HTERT RPE-1 (cell line): Measurements from ENCODE around the gene ISG20L2.

Experiments used
- in situ Hi-C: fragments of 300-500 bp; cut with MboI; formaldehyde crosslinking; loops from 4 replicates; pipeline ENCODE4 v1.14.3; 2020; ENCODE audit warnings: low sequenced_read_pairs

The ISG20L2 gene

DNA sequence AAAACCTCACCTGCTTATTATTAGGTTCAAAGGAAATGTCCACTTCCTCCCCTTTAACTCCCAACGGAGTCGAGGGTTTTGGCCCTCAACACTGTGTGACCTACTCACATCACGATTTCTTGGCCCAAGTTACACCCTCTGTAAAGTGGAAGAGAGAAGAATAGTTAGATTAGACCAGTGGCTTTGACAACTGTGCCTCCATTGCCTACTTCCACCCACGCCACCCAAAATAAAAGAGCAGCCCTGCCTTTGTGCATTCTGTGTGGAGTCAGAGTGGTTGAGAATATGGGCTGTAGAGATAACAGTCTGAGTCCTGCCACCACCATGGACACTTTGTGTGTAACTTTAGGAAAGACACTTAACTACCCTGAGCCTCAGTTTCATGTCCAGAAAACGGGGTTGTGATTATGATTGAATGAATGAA lies 27.0 kb upstream of the ISG20L2 start:
- in situ Hi-C loops = no loop called here

- in situ Hi-C loops = no loop called here
Measured at GRCh38 chr1:156754219-156754618, 25.7 kb upstream of the ISG20L2 start.

DNA sequence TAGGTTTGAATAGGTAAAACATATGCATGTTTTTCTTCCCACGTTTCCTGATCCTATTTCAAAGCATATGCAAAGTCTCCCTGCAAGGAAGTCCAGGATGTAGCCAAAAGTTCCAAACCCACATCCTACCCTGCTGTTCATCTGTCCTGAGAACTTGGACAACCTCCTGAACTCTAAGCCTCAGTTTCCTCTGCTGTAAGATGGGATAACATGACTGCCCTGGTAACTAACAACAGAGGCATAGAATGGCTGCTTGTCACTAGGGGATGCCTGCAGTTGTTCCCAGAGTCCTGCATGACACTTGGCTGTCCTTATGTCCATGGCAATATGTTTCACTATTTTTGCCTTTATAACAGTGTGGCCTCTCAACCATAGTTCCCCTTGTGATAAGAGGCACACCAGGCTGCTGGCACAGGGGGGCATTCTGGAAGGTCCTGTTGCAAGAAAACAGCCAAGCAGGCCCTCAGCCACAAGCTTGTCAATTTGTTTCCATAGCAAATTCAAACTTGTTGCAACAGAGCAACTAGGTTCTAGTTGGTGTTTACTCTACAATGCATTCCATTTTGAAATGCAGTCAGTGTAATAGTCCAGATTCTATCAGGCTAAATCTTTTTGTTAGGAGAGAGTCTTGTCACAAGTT lies 24.4 kb upstream of the ISG20L2 start:
- in situ Hi-C loops = no loop called here

GRCh38 chr1:156751757-156752481 lies 23.4 kb upstream of the ISG20L2 start:
- in situ Hi-C loops = no loop called here

DNA sequence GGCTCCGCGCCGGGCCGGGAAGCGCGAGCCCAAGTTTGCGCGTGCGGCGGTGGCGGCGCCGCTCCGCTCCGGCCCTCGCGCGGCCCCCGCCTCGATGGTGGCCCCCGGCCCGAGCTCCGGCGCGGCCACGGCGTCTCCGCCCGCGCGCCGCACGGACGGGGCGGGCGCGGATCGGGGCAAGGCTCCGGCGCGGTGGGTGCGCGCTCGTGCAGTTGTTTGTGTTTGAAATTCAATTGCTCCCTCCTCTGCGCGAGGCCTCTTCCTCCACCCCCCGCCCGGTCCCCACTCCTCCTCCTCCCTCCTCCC lies 22.8 kb upstream of the ISG20L2 start, which contains the start of gene HDGF:
Gene HDGF (minus strand): TSS at position 225 of the 306 bp plus-strand sequence. CDS start 246 bp downstream, outside the sequence.
- in situ Hi-C loops = no loop called here

DNA sequence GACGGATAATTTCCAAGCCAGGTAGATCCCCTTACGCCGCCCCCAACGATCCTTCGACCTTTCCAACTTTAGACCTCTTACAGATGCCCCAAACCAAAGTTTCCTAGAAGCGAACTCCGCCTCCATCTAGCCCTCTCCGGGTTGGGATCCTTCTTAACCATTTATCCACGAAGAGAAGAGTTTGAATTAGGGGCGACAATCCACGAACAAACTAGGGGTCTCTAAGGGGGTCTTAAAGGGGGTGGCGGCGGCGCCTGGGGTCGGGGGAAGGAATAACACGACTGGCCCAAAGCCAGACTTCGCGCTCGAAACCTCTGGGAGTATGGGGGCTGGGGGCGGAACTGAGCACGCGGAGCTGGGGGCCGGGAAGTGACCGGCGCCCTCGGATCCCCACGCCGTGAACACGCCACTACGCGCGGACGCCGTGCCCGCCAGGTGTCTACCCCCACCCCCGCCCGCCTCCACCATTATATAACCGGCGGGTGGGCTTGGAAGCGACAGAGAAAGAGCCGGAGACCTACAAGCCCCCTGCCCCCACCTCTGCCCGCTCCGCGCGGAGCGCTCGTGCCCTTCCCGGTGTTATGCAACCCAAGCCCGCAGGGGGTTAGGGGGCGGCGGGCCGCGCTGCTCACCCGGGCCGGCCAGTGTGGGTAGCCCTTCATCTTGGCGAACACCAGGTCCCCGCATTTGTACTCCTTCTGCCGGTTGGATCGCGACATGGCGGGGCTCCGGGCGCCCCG lies 22.3 kb upstream of the ISG20L2 start:
- in situ Hi-C loops = no loop called here

DNA sequence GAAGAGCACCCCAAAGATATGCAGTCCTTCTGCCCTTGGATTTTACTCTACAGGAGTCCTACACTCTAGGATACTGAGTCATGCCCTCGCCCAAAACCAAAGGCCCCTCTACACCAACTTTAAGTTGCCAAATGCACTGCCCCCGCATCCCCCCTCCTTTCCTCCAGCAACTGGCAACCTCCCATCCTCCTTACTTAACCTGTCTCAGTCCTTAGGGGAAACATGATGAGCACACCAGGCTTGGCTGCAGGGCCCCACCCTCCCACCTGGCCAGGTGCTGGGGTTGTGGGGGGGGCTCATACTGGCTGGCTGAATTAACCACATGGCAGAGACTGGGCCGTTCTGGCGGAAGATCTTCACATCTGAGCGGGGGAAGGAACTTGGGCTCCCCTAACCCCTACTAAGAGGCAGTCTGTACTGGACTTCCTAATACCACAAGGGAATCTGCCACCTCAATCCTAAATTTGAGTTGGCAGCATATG lies 21.7 kb upstream of the ISG20L2 start:
- in situ Hi-C loops = no loop called here

DNA sequence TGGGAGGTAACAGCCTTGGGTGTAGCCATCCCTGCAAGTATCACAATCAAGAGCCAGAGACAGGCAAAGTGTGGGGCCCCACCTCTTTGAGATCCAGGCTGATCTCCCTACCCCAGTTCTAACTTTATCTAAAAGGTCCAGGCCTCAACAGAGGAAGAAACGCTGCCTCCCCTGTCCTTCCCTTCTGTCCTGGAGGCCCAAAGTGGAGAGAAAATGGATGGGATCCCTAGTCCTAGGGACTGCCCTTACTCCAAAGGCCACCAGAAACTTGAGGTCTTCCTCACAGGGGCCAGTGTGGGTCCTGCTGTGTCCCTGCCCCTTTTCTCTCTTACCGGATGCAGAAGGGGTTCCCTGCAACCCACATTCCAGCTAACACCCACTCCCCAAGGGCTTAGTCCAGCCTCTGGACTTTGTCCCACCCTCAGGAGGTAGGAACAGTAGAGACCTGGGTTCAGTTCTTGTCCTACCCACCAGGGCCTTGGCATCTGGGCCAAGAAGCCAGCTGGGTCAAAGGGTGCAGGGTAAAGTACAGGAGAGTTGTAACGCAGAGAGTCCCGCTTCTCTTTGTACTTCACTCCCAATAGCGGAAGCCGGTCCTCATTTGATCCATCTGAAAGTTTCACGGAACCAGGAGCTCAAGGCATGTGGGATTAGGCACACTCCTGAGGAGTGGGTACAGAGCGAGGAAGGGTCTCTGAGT lies 21.0 kb upstream of the ISG20L2 start:
- in situ Hi-C loops = no loop called here

DNA sequence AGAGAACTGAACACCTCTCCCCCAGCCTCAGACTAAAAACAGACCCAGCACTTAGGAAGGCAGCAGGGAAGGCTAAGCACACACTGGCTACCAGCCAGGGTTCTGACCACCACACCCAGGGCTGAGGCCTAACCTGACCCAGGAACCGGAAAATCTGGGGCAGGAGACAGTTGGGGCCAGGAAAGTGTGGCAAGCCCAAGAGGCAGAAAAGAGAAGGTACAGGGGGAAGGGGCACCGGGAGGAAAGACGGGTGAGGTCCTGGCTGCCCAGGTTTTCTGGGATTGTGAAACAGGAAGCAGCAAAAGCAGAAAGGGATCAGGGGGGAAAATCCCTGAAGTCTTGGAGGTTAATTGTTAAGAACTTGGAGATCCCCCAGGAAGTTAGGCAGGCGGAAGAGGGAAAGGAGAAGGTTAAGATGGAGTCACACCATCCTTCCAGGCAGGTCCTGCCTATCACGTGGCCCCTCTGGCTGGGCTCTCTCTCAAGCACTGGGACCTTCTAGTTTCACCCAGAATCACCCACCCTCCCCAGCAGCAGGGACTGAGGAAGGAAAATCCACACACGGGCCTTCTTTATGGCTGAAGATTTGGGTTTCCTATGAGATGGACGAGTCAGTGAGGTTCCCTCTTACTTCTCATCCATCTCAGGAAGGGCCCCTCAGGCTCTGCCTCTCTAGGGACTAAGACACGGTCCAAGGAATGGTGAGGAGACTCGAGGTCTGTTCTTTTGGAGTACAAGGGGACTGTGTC lies 20.3 kb upstream of the ISG20L2 start:
- in situ Hi-C loops = no loop called here

- in situ Hi-C loops = no loop called here
Measured at GRCh38 chr1:156747742-156748669, 19.4 kb upstream of the ISG20L2 start.

DNA sequence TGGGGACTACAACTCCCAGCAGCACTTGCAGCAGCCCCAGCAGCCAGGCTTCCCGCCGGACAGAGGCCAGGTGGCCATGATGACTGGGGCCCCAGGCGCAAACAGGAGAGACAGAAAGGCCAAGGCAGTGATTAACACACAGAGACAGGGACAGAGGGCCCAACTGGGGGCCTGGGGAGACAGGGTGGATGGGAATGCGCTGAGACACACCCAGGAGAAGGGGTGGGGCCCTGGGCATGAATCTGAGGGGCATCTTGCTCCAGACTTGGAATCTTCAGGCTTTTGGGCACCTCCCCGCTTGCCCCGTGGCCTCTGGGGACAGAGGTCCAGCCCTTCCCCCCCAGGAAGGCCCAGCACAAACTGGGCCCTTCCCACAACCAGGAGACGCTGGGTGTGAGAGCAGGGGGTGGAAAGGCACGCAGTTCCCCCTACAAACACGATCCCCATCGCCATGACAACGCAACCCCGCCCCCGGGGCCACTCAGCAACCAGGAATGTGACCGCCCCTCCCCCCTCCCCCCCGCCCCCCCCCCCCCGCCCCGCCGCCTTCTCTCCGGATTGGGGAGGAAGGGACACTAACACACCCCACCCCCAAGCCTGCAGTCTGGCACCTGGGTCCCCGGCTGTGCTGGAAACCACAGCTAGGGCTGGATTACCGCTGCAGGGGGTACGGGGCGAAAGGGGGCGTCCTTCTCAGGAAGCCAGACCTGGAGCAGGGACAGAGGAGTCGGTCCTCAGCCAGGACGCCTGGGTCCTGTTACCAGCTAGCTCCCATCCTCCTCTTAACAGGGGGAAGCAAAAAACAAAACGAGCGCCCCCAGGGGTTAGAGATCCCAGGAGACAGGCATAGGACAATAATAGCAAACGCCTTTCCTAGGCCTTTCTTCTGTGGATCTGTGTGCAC lies 18.4 kb upstream of the ISG20L2 start:
- in situ Hi-C loops = no loop called here

GRCh38 chr1:156746406-156746727 lies 17.8 kb upstream of the ISG20L2 start:
- in situ Hi-C loops = no loop called here

- in situ Hi-C loops = no loop called here
Measured at GRCh38 chr1:156745881-156746280, 17.3 kb upstream of the ISG20L2 start.

DNA sequence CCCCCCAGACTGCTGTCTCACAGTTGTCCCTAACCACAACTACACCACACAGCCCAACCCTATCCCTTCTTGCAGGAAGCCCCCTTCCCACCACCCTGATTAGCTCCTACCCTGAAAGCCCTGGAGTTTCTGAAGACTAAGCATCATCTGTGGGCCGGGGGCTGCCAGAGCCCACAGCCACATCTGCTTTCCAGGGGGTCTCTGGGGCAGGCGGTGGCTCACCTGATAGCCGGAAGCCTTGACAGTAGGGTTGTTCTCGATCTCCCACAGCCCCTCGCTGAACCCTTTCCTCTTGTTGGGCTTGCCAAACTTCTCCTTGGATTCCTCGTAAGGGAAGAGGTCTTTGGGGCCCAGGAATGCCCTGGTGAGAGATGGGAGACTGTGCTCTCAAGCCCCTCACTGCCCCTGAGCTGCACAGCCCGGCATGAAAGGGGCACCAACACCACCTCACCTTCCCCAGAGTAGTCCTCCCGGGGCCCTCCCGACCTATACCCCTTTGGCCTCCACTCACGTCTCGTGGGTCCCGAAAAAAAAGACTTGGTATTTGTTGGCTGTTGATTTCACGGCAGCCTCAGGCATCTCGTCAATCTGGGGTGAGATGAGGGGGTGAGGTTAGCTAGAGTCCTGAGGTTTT lies 16.3 kb upstream of the ISG20L2 start:
- in situ Hi-C loops = no loop called here

GRCh38 chr1:156744344-156744743 lies 15.8 kb upstream of the ISG20L2 start:
- in situ Hi-C loops = no loop called here

- in situ Hi-C loops = no loop called here
Measured at GRCh38 chr1:156743367-156744302, 15.1 kb upstream of the ISG20L2 start.

DNA sequence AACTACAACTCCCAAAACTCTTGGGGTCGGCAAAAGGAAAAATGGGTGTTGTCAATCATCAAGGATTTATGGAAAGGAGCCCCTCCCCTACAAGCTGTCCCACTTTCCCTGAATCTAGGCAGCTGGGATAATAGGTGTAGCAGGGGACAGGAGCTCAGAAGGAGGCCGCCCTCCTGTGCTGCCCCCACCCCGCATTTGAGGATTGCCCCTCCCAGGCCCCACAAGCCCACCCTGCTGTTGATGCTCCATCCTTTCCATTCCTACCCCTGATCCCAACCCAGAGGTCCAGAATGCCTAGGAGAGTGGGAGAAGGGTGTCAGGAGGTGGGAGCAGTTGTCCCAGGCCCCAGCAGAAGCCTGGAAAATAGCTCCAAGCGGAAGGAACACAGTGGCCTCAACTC lies 14.2 kb upstream of the ISG20L2 start:
- in situ Hi-C loops = no loop called here
